K562 (cell line): Measurements from ENCODE around the gene ABL1. TPM values are rescaled to one million over a fixed set of nuclear protein-coding genes. Genes with fewer than 3 reads are reported as not detected.

Source experiments
- ATAC-seq: fragments of 200-7000 bp; cut with Tn5 transposase; 3 replicates; pipeline ENCODE4 v1.9.1; 2020; ENCODE audit warnings: moderate library complexity
- BruUV-seq: library from RNA; stranded (reverse); fragments of 400-500 nt; replicated peaks from 2 replicates; lab custom pipeline; 2021; lab: Mats Ljungman, UMichigan
- CTCF ChIA-PET: fragments of 300-600 bp; formaldehyde crosslinking; extraction: SDS; loops from one replicate; lab custom pipeline; 2021; ENCODE audit warnings: low intra/inter-chr PET ratio; lab: Yijun Ruan, JAX
- POLR2A ChIA-PET: fragments of 300-600, 350-650 bp; sonication (Branson Sonifier 250); formaldehyde crosslinking; extraction: SDS; loops from one replicate; lab custom pipeline; 2021; ENCODE audit warnings: antibody characterized with exemption, inconsistent platforms; lab: Yijun Ruan, JAX
- DNase-seq, 4 experiments: peaks; one replicate each; pipeline versions ENCODE4 v3.0.0 to v3.0.0-alpha.2; 2011 to 2018; ENCODE audit warnings: low spot score in 3 of 4, mixed read lengths in 3 of 4; ENCODE audit errors: extremely low read depth in 1 of 4
- FAIRE-seq: peaks from 2 replicates; lab custom pipeline; 2011; peaks lifted over from hg19 to GRCh38; lab: Jason Lieb, UNC
- H2AFZ ChIP-seq: 2 replicates; pipeline ENCODE4 v1.6.0; 2011; ENCODE audit warnings: low read depth, low read length, control low read depth, inconsistent platforms
- H3K27ac ChIP-seq: fragments of 200-600 bp; 3 replicates; pipeline ENCODE4 v1.8.0; 2011; ENCODE audit warnings: low read depth, mild to moderate bottlenecking, control low read depth, inconsistent platforms, low read length, moderate library complexity, mixed read lengths; ENCODE audit errors: extremely low read depth
- H3K27me3 ChIP-seq, 2 experiments: fragments of 300-600 bp in 1 of 2; 2 replicates in 1 of 2; 3 replicates in 1 of 2; pipeline versions ENCODE4 v1.6.0 to v1.8.0; 2011; ENCODE audit warnings: inconsistent platforms in 2 of 2, low read length in 2 of 2, mild to moderate bottlenecking in 1 of 2, mixed read lengths in 1 of 2, moderate library complexity in 1 of 2; ENCODE audit not compliant: control insufficient read depth in 2 of 2, insufficient read depth in 2 of 2
- H3K36me3 ChIP-seq: fragments of 300-600 bp; 3 replicates; pipeline ENCODE4 v1.8.0; 2011; ENCODE audit warnings: mild to moderate bottlenecking, low read length, inconsistent platforms; ENCODE audit not compliant: control insufficient read depth, insufficient read depth
- H3K4me1 ChIP-seq, 2 experiments: fragments of 200-600 bp in 1 of 2; replicated peaks in 1 of 2; 2 replicates in 1 of 2; 3 replicates in 1 of 2; pipeline versions ENCODE4 v1.5.1 to v1.8.0; 2011; ENCODE audit warnings: inconsistent platforms in 2 of 2, low read length in 2 of 2, mild to moderate bottlenecking in 1 of 2, mixed read lengths in 1 of 2, moderate library complexity in 1 of 2; ENCODE audit not compliant: control insufficient read depth in 2 of 2, insufficient read depth in 2 of 2
- H3K4me2 ChIP-seq: 2 replicates; pipeline ENCODE4 v1.6.1; 2011; ENCODE audit warnings: low read length, control low read depth, inconsistent platforms, mixed read lengths; ENCODE audit not compliant: insufficient read depth
- H3K4me3 ChIP-seq: fragments of 200-600 bp; sonication (generic), shearing (Covaris generic); 2 replicates; pipeline ENCODE4 v1.5.1; 2016; ENCODE audit warnings: control low read depth, inconsistent platforms
- H3K79me2 ChIP-seq: fragments of 200-600 bp; 3 replicates; pipeline ENCODE4 v1.8.0; 2011; ENCODE audit warnings: low read length, inconsistent platforms; ENCODE audit not compliant: control insufficient read depth, insufficient read depth
- H3K9ac ChIP-seq, 2 experiments: 2 replicates each; pipeline versions ENCODE4 v1.6.0 to v1.6.1; 2011; ENCODE audit warnings: low read depth in 2 of 2, low read length in 2 of 2, control low read depth in 1 of 2, inconsistent platforms in 1 of 2, mild to moderate bottlenecking in 1 of 2, mixed read lengths in 1 of 2; ENCODE audit not compliant: insufficient read depth in 1 of 2
- H3K9me1 ChIP-seq: one replicate; pipeline ENCODE4 v1.6.0; 2011; ENCODE audit warnings: inconsistent platforms, mild to moderate bottlenecking, low read length, moderate library complexity; ENCODE audit not compliant: control insufficient read depth, insufficient read depth
- H3K9me3 ChIP-seq: replicated peaks from 2 replicates; pipeline ENCODE4 v1.5.1; 2011; ENCODE audit warnings: low read depth, low read length, inconsistent platforms; ENCODE audit not compliant: control insufficient read depth, insufficient read depth
- H4K20me1 ChIP-seq: replicated peaks from 2 replicates; pipeline ENCODE4 v1.6.1; 2011; ENCODE audit warnings: low read length, inconsistent platforms, mixed read lengths; ENCODE audit not compliant: control insufficient read depth, insufficient read depth
- JUND ChIP-seq, 2 experiments: IDR thresholded peaks; 2 replicates in 1 of 2; 3 replicates in 1 of 2; pipeline ENCODE4 v1.6.1; 2011; ENCODE audit warnings: borderline replicate concordance in 2 of 2, low read depth in 2 of 2, low read length in 2 of 2, improper control_type of control experiment in 1 of 2, missing biosample characterization in 1 of 2, missing genetic modification characterization in 1 of 2, missing genetic modification reagents in 1 of 2
- RCOR1 ChIP-seq, 2 experiments: IDR thresholded peaks; 2 replicates each; pipeline ENCODE4 v1.6.1; 2012; ENCODE audit warnings: low read depth in 2 of 2, low read length in 2 of 2, borderline replicate concordance in 1 of 2, improper control_type of control experiment in 1 of 2
- SNIP1 ChIP-seq: fragments of 450-650 bp; IDR thresholded peaks from 2 replicates; pipeline ENCODE4 v1.7.1; 2017; ENCODE audit warnings: low read depth, mild to moderate bottlenecking
- ZNF695 ChIP-seq: fragments of 450-650 bp; formaldehyde crosslinking; IDR thresholded peaks from 2 replicates; pipeline ENCODE4 v1.4.0; 2020; ENCODE audit warnings: mild to moderate bottlenecking, moderate library complexity
- WGBS: fragments of 100-300 bp; shearing (Covaris generic); methylation state at CpG from one replicate; pipeline ENCODE4 v1.1.6; 2016; ENCODE audit warnings: low coverage, mixed read lengths; ENCODE audit not compliant: insufficient coverage; ENCODE audit errors: missing lambda C conversion rate; 5-methylcytosine and 5-hydroxymethylcytosine counted together
- in situ Hi-C: fragments of 300-500 bp; cut with MboI; formaldehyde crosslinking; loops from 4 replicates; pipeline ENCODE4 v1.15.0; 2018; ENCODE audit warnings: inconsistent platforms, mixed read lengths
- intact Hi-C: fragments of 100-400 bp; cut with micrococcal nuclease; formaldehyde crosslinking; loops from 2 replicates; pipeline ENCODE4 v1.14.2; 2022
- polyA plus RNA-seq, 8 experiments: library from polyadenylated mRNA; depleted of rRNA in 4 of 8; stranded (reverse) in 5 of 8; unstranded in 3 of 8; fragments of >200 nt; fragmentation: Nextera tagmentation in 2 of 8; fragmentation: Illumina TruSeq in 1 of 8; extraction: Ambion mirVana in 2 of 8; extraction: Trizol in 1 of 8; gene quantifications; 2 replicates each; pipeline versions ENCODE4 v1.2.1 to v1.2.3, GENCODE V29; 2011 to 2014; ENCODE audit warnings: inconsistent platforms in 1 of 8, missing spikeins in 1 of 8
- total RNA-seq, 7 experiments: library from RNA; depleted of rRNA in 6 of 7; stranded (reverse); fragments of >200 nt in 6 of 7; fragmentation: Illumina TruSeq in 2 of 7; extraction: Trizol in 2 of 7; gene quantifications; 2 replicates each; pipeline versions ENCODE4 v1.2.1 to v1.2.3, GENCODE V29; 2011 to 2021; ENCODE audit warnings: low replicate concordance in 1 of 7

ABL1 gene
- total and polyA plus RNA-seq, 9 of the 15 experiments (the other 6 are each of a cell fraction or from before 2014, with no cell fraction given) = 1.5 to 130 (median 37.8) TPM

GRCh38 chr9:130920233-130920632 is 85.2 kb downstream of the ABL1 start:
- no peak overlapping the region for H3K4me2 ChIP-seq
- 2% methylated on average over 8 of the region's 8 CpGs for WGBS
- peaks cover 0 to 54% of the 10 kb centered on the region in 2 experiments; a peak in 2 of 5 replicates for H3K4me1 ChIP-seq
- intact Hi-C loops = no loop called here
- ChIA-PET POLR2A (interaction anchor here (0.6 to 26.8 kb wide), 3 partner anchors 5 to 37 kb away, joined by 3 to 582 read pairs (median 582); no protein-coding TSS in a partner anchor), CTCF (interaction anchor here (0.6 kb wide), 1 partner anchor 127 kb away, joined by 3 read pairs; no protein-coding TSS in a partner anchor)
- no peak overlapping the region for H3K27ac ChIP-seq
- in situ Hi-C loops = no loop called here
- no TSS peak for BruUV-seq
- no peaks in the 10 kb centered on the region for H3K36me3 ChIP-seq
- H2AFZ ChIP-seq = no peak overlapping the region
- no peak for TF ChIP-seq SNIP1
- TF ChIP-seq JUND (IDR thresholded peaks at IDR 0.05; ENCODE audit: borderline replicate concordance, low read depth, low read length) = 0 out of 2 replicates have a peak, but pooled peaks have one; percentile 11
- TF ChIP-seq JUND (tag; IDR thresholded peaks at IDR 0.05; ENCODE audit: borderline replicate concordance, low read depth, low read length) = no peak
- no peak for TF ChIP-seq ZNF695 (CRISPR knock-in tag)
- peak in 1 of 2 experiments; percentile 54; a peak in 2 of 4 replicates for TF ChIP-seq RCOR1 (IDR thresholded peaks at IDR 0.05; ENCODE audit: borderline replicate concordance in 1 of 2, low read depth in 2 of 2, low read length in 2 of 2)
- DNase-seq (peak in 1 of 4 experiments; percentile 67), ATAC-seq (no peak), FAIRE-seq (no peak)
- H3K79me2 ChIP-seq = no peaks in the 10 kb centered on the region
- peak overlapping the region in 1 of 2 experiments; percentile 32; a peak in 1 of 4 replicates for H3K9ac ChIP-seq
- no peaks in the 10 kb centered on the region for H3K9me1 ChIP-seq
- no peak overlapping the region for H3K4me3 ChIP-seq
- peaks cover 97 to 100% of the 10 kb centered on the region in 2 experiments for H3K27me3 ChIP-seq
- H3K9me3 ChIP-seq = no peaks in the 10 kb centered on the region
- H4K20me1 ChIP-seq = peaks cover 93% of the 10 kb centered on the region
